ENCODE results near the gene ZNF182.
"Not testable (repeated sequence)": the region's sequence is repeated elsewhere in the genome, so short reads cannot be mapped to it uniquely, and the experiment has no call there.

ZNF182 gene

DNA sequence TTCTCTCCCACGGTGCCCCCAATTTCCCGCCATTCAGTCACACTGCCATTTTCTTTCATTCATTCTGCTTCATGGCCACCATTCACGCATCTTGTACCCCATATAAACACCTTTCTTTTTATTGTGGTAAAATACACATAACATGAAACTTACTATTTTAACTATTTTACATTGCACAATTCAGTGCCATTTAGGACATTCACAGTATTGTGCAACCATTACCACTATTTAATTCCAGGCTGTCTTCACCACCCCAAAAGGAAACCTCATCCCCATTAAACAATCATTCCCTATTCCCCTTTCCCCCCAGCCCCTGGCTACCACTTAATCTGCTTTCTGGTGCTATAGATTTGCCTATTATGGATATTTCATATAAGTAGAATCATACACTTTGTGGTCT is 18.9 kb upstream of the ZNF182 start:
- Histone ChIP-seq H3K9ac (ENCODE audit: low read length in 2 of 2) (no peak overlapping the region), H3K4me1 (ENCODE audit: control insufficient read depth, insufficient read depth, low read length) (peaks cover 5% of the 10 kb centered on the region), H3K9me3 (ENCODE audit: control insufficient read depth in 2 of 2, low read length in 2 of 2) (peaks cover 0 to 3% of the 10 kb centered on the region in 2 donors), H3K27me3 (ENCODE audit: control insufficient read depth in 1 of 2, insufficient read depth in 2 of 2, low read length in 2 of 2) (no peaks in the 10 kb centered on the region), H3K27ac (ENCODE audit: low read length) (no peak overlapping the region), H3K4me3 (ENCODE audit: low read length in 2 of 2) (no peak overlapping the region), H3K36me3 (ENCODE audit: control insufficient read depth in 2 of 2, insufficient read depth in 2 of 2, low read length in 2 of 2) (no peaks in the 10 kb centered on the region)

- Histone ChIP-seq H3K4me3 (ENCODE audit: low read length in 2 of 2) (peak overlapping the region in 1 of 2 donors; percentile 82), H3K27ac (ENCODE audit: low read length) (no peak overlapping the region), H3K27me3 (ENCODE audit: control insufficient read depth in 1 of 2, insufficient read depth in 2 of 2, low read length in 2 of 2) (no peaks in the 10 kb centered on the region), H3K9ac (ENCODE audit: low read length in 2 of 2) (no peak overlapping the region), H3K36me3 (ENCODE audit: control insufficient read depth in 2 of 2, insufficient read depth in 2 of 2, low read length in 2 of 2) (no peaks in the 10 kb centered on the region), H3K9me3 (ENCODE audit: control insufficient read depth in 2 of 2, low read length in 2 of 2) (peaks cover 0 to 3% of the 10 kb centered on the region in 2 donors), H3K4me1 (ENCODE audit: control insufficient read depth, insufficient read depth, low read length) (peaks cover 5% of the 10 kb centered on the region)
Measured at GRCh38 chrX:48022100-48022499, 18.3 kb upstream of the ZNF182 start.

- peaks cover 0 to 3% of the 10 kb centered on the region in 2 donors for H3K9me3 ChIP-seq (ENCODE audit: control insufficient read depth in 2 of 2, low read length in 2 of 2)
- peak overlapping the region; percentile 84 to 95 for H3K9ac ChIP-seq (ENCODE audit: low read length in 2 of 2)
- peaks cover 1% of the 10 kb centered on the region for H3K4me1 ChIP-seq (ENCODE audit: control insufficient read depth, insufficient read depth, low read length)
- no peaks in the 10 kb centered on the region for H3K27me3 ChIP-seq (ENCODE audit: control insufficient read depth in 1 of 2, insufficient read depth in 2 of 2, low read length in 2 of 2)
- H3K36me3 ChIP-seq (ENCODE audit: control insufficient read depth in 2 of 2, insufficient read depth in 2 of 2, low read length in 2 of 2) = no peaks in the 10 kb centered on the region
- peak overlapping the region; percentile 82 to 83 for H3K4me3 ChIP-seq (ENCODE audit: low read length in 2 of 2)
- H3K27ac ChIP-seq (ENCODE audit: low read length) = peak overlapping the region; percentile 92
Measured at GRCh38 chrX:48021026-48021900, 17.5 kb upstream of the ZNF182 start.

GRCh38 chrX:48020472-48020871 is 16.7 kb upstream of the ZNF182 start:
- H3K9ac ChIP-seq (ENCODE audit: low read length in 2 of 2); H3K36me3 ChIP-seq (ENCODE audit: control insufficient read depth in 2 of 2, insufficient read depth in 2 of 2, low read length in 2 of 2); H3K27me3 ChIP-seq (ENCODE audit: control insufficient read depth in 1 of 2, insufficient read depth in 2 of 2, low read length in 2 of 2); H3K9me3 ChIP-seq (ENCODE audit: control insufficient read depth in 2 of 2, low read length in 2 of 2); H3K4me1 ChIP-seq (ENCODE audit: control insufficient read depth, insufficient read depth, low read length); H3K27ac ChIP-seq (ENCODE audit: low read length): not testable (repeated sequence)
- peak overlapping the region; percentile 82 to 83 for H3K4me3 ChIP-seq (ENCODE audit: low read length in 2 of 2)

DNA sequence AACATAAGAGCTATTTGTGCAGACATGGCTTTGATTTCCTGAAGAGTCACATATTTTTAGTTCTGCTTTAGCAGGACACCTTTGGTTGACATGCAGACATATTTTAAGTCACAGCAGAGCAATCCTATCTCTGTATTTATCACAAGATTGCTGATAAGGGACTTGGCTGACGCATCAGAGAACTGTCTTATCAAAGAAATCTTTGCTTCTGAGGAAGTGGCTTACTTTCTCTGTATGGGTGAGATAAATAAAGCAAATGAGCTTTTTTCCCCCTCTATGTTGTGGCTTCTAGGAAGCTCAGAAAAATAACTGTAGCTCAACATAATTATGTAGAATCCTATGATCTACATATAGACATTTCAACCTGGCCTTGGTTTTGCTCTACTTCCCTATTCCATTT is 16.1 kb upstream of the ZNF182 start:
- H3K4me1 ChIP-seq (ENCODE audit: control insufficient read depth, insufficient read depth, low read length); H3K27ac ChIP-seq (ENCODE audit: low read length); H3K9me3 ChIP-seq (ENCODE audit: control insufficient read depth in 2 of 2, low read length in 2 of 2); H3K9ac ChIP-seq (ENCODE audit: low read length in 2 of 2); H3K27me3 ChIP-seq (ENCODE audit: control insufficient read depth in 1 of 2, insufficient read depth in 2 of 2, low read length in 2 of 2); H3K4me3 ChIP-seq (ENCODE audit: low read length in 2 of 2); H3K36me3 ChIP-seq (ENCODE audit: control insufficient read depth in 2 of 2, insufficient read depth in 2 of 2, low read length in 2 of 2): not testable (repeated sequence)

- not testable (repeated sequence) for H3K9ac ChIP-seq (ENCODE audit: low read length in 2 of 2); H3K4me1 ChIP-seq (ENCODE audit: control insufficient read depth, insufficient read depth, low read length); H3K9me3 ChIP-seq (ENCODE audit: control insufficient read depth in 2 of 2, low read length in 2 of 2); H3K4me3 ChIP-seq (ENCODE audit: low read length in 2 of 2); H3K27me3 ChIP-seq (ENCODE audit: control insufficient read depth in 1 of 2, insufficient read depth in 2 of 2, low read length in 2 of 2); H3K27ac ChIP-seq (ENCODE audit: low read length); H3K36me3 ChIP-seq (ENCODE audit: control insufficient read depth in 2 of 2, insufficient read depth in 2 of 2, low read length in 2 of 2)
Measured at GRCh38 chrX:48016583-48017310, 13.0 kb upstream of the ZNF182 start.

- not testable (repeated sequence) for H3K27me3 ChIP-seq (ENCODE audit: control insufficient read depth in 1 of 2, insufficient read depth in 2 of 2, low read length in 2 of 2); H3K4me3 ChIP-seq (ENCODE audit: low read length in 2 of 2); H3K9me3 ChIP-seq (ENCODE audit: control insufficient read depth in 2 of 2, low read length in 2 of 2); H3K36me3 ChIP-seq (ENCODE audit: control insufficient read depth in 2 of 2, insufficient read depth in 2 of 2, low read length in 2 of 2); H3K27ac ChIP-seq (ENCODE audit: low read length); H3K9ac ChIP-seq (ENCODE audit: low read length in 2 of 2); H3K4me1 ChIP-seq (ENCODE audit: control insufficient read depth, insufficient read depth, low read length)
Measured at GRCh38 chrX:48009445-48009960, 5.7 kb upstream of the ZNF182 start.

GRCh38 chrX:48006688-48007087 is 2.9 kb upstream of the ZNF182 start, which contains the start of gene SPACA5:
Gene SPACA5, plus strand, starts transcription at chrX:48006988. Its CDS starts 815 bp downstream, at chrX:48007803.
- not testable (repeated sequence) for H3K27me3 ChIP-seq (ENCODE audit: control insufficient read depth in 1 of 2, insufficient read depth in 2 of 2, low read length in 2 of 2); H3K36me3 ChIP-seq (ENCODE audit: control insufficient read depth in 2 of 2, insufficient read depth in 2 of 2, low read length in 2 of 2); H3K27ac ChIP-seq (ENCODE audit: low read length); H3K9me3 ChIP-seq (ENCODE audit: control insufficient read depth in 2 of 2, low read length in 2 of 2); H3K4me1 ChIP-seq (ENCODE audit: control insufficient read depth, insufficient read depth, low read length); H3K9ac ChIP-seq (ENCODE audit: low read length in 2 of 2); H3K4me3 ChIP-seq (ENCODE audit: low read length in 2 of 2)

DNA sequence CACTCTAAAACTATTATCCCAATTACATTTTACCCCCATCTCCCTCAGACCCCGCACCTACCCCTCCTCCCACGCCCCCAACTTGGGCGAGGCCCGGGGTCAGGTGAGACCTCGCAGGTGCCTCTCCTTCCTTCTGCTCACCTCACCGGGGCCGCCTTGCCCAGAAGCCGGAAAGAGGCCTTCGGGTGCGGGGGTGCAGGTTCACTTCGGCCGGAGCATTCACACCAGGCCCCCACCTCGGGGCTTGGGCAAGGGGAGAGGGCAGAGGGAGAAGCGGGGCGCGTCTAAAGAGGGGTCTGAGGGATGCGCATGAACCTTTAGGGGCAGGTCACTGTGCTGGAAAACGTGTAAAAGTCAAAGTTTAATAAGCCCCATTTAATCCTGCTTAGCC is 427 bp downstream of the ZNF182 start:
- Histone ChIP-seq H3K27ac (ENCODE audit: low read length) (peak overlapping the region; percentile 31), H3K27me3 (ENCODE audit: control insufficient read depth in 1 of 2, insufficient read depth in 2 of 2, low read length in 2 of 2) (no peaks in the 10 kb centered on the region), H3K4me1 (ENCODE audit: control insufficient read depth, insufficient read depth, low read length) (peaks cover 3% of the 10 kb centered on the region), H3K9me3 (ENCODE audit: control insufficient read depth in 2 of 2, low read length in 2 of 2) (no peaks in the 10 kb centered on the region), H3K36me3 (ENCODE audit: control insufficient read depth in 2 of 2, insufficient read depth in 2 of 2, low read length in 2 of 2) (no peaks in the 10 kb centered on the region), H3K9ac (ENCODE audit: low read length in 2 of 2) (peak overlapping the region; percentile 74 to 83), H3K4me3 (ENCODE audit: low read length in 2 of 2) (peak overlapping the region; percentile 84 to 87)

GRCh38 chrX:48002929-48003328 is 860 bp downstream of the ZNF182 start:
- no peaks in the 10 kb centered on the region for H3K36me3 ChIP-seq (ENCODE audit: control insufficient read depth in 2 of 2, insufficient read depth in 2 of 2, low read length in 2 of 2)
- H3K4me1 ChIP-seq (ENCODE audit: control insufficient read depth, insufficient read depth, low read length) = peaks cover 3% of the 10 kb centered on the region
- H3K4me3 ChIP-seq (ENCODE audit: low read length in 2 of 2) = peak overlapping the region; percentile 84 to 87
- no peaks in the 10 kb centered on the region for H3K9me3 ChIP-seq (ENCODE audit: control insufficient read depth in 2 of 2, low read length in 2 of 2)
- H3K9ac ChIP-seq (ENCODE audit: low read length in 2 of 2) = no peak overlapping the region
- no peaks in the 10 kb centered on the region for H3K27me3 ChIP-seq (ENCODE audit: control insufficient read depth in 1 of 2, insufficient read depth in 2 of 2, low read length in 2 of 2)
- no peak overlapping the region for H3K27ac ChIP-seq (ENCODE audit: low read length)
